ENCODE results near the gene SLITRK5. TPM values are rescaled to one million over a fixed set of nuclear protein-coding genes. Genes with fewer than 3 reads are reported as not detected.

The SLITRK5 gene
- total RNA-seq, 2 donors from 2014 or later, result 0.35 to 1.6 TPM

DNA sequence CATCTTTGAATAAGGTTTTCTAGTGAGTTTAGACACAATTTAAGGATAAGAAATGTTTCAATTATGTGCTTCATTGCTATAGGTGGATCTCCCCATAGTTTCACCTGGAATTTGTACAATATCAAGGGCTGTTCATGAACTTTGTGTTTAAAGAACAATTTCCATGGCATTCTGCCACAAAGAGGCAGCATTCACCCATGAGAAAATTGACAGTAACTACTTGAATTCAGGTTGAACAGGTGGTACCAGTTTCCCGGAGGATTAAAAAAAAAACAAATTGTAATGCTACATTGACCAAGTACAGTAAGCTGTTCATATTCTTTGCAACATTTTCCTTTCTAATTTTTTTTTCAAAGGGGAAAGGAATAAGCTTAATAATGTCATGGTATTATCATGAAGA lies 9.1 kb downstream of the SLITRK5 start:
- DNase-seq, result no peak
- no peak overlapping the region for H3K4me3 ChIP-seq (ENCODE audit: low read length)
- peaks cover 40% of the 10 kb centered on the region for H3K27me3 ChIP-seq (ENCODE audit: control insufficient read depth, insufficient read depth, low read length, poor library complexity, severe bottlenecking)
- no peak overlapping the region for H3K27ac Mint-ChIP-seq
- H3K36me3 ChIP-seq (ENCODE audit: control insufficient read depth, insufficient read depth, low read length), result no peaks in the 10 kb centered on the region
- H3K27me3 Mint-ChIP-seq (ENCODE audit: insufficient read depth), result peaks cover 57% of the 10 kb centered on the region
- WGBS, 2 experiments (ENCODE audit: insufficient coverage in 1 of 2, insufficient read length in 1 of 2), result 83 to 100% methylated on average over 1 of the region's 1 CpG
- TF ChIP-seq, protein P1, sequence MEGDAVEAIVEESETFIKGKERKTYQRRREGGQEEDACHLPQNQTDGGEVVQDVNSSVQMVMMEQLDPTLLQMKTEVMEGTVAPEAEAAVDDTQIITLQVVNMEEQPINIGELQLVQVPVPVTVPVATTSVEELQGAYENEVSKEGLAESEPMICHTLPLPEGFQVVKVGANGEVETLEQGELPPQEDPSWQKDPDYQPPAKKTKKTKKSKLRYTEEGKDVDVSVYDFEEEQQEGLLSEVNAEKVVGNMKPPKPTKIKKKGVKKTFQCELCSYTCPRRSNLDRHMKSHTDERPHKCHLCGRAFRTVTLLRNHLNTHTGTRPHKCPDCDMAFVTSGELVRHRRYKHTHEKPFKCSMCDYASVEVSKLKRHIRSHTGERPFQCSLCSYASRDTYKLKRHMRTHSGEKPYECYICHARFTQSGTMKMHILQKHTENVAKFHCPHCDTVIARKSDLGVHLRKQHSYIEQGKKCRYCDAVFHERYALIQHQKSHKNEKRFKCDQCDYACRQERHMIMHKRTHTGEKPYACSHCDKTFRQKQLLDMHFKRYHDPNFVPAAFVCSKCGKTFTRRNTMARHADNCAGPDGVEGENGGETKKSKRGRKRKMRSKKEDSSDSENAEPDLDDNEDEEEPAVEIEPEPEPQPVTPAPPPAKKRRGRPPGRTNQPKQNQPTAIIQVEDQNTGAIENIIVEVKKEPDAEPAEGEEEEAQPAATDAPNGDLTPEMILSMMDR (conservative IDR thresholded peaks at IDR 0.05), result peak; percentile 52
- peaks cover 14% of the 10 kb centered on the region for H3K4me1 Mint-ChIP-seq
- H3K9me3 Mint-ChIP-seq, result no peaks in the 10 kb centered on the region
- no peak overlapping the region for H3K27ac ChIP-seq (ENCODE audit: low read depth, low read length)
- H3K36me3 Mint-ChIP-seq (ENCODE audit: low read depth), result no peaks in the 10 kb centered on the region
- H3K9ac ChIP-seq (ENCODE audit: extremely low read depth, low read length, poor library complexity, severe bottlenecking), result no peak overlapping the region
- no peaks in the 10 kb centered on the region for H3K9me3 ChIP-seq (ENCODE audit: control insufficient read depth, low read length)
- no peak overlapping the region for H3K4me3 Mint-ChIP-seq
- H3K4me1 ChIP-seq (ENCODE audit: control insufficient read depth, insufficient read depth, low read length), result no peaks in the 10 kb centered on the region

DNA sequence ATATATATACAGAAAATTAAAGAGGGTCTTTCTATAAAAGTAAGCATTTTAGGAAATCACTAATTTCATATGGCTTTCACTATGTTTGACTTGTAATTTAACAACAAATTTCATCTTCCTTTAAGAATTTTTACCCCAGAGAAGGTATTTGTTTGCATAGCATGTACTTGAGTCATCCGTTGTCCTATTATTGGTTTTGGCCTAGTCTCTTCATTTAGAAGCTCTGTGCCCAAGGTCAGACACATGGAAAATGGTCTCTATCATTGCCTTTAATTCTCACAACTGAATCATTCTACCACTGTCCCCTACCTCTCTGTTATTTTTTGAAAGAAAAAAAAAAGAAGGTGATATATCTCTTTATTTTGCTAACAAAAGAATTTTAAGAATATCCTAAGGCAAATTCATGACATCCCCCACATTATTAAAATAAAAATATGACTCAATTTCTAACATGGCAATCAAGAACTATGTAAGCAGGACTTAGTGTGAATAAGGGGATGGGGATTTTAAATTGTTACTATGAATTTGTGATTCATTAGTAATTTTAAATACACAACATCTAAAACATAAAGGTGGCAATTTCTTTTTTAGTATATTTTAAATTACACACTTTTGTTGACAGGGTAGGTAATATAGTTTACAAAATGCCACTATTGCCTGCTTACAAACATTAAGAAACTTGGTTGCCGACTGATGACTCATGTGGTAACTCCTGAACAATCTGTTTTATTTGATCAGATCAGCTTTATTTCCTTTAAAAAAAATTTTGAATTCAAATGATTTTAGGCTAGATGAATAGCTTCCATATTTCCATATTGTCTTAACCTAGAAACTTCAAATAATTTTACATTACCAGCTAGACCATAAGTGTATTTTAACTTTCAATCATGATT lies 13.9 kb downstream of the SLITRK5 start:
- TF ChIP-seq, protein P1 (conservative IDR thresholded peaks at IDR 0.05), result no peak
- WGBS, 2 experiments (ENCODE audit: insufficient coverage in 1 of 2, insufficient read length in 1 of 2), result 95% methylated on average over 2 of the region's 2 CpGs; no CpG with 5 or more reads in 1 of the 2 experiments
- no peaks in the 10 kb centered on the region for H3K4me1 Mint-ChIP-seq
- no peaks in the 10 kb centered on the region for H3K9me3 Mint-ChIP-seq
- H3K27ac ChIP-seq (ENCODE audit: low read depth, low read length), result no peak overlapping the region
- H3K36me3 ChIP-seq (ENCODE audit: control insufficient read depth, insufficient read depth, low read length), result no peaks in the 10 kb centered on the region
- H3K27ac Mint-ChIP-seq, result no peak overlapping the region
- H3K9ac ChIP-seq (ENCODE audit: extremely low read depth, low read length, poor library complexity, severe bottlenecking), result no peak overlapping the region
- no peaks in the 10 kb centered on the region for H3K27me3 ChIP-seq (ENCODE audit: control insufficient read depth, insufficient read depth, low read length, poor library complexity, severe bottlenecking)
- H3K27me3 Mint-ChIP-seq (ENCODE audit: insufficient read depth), result peaks cover 12% of the 10 kb centered on the region
- H3K4me1 ChIP-seq (ENCODE audit: control insufficient read depth, insufficient read depth, low read length), result no peaks in the 10 kb centered on the region
- H3K9me3 ChIP-seq (ENCODE audit: control insufficient read depth, low read length), result no peaks in the 10 kb centered on the region
- DNase-seq, result no peak
- H3K4me3 ChIP-seq (ENCODE audit: low read length), result no peak overlapping the region
- no peak overlapping the region for H3K4me3 Mint-ChIP-seq
- no peaks in the 10 kb centered on the region for H3K36me3 Mint-ChIP-seq (ENCODE audit: low read depth)

DNA sequence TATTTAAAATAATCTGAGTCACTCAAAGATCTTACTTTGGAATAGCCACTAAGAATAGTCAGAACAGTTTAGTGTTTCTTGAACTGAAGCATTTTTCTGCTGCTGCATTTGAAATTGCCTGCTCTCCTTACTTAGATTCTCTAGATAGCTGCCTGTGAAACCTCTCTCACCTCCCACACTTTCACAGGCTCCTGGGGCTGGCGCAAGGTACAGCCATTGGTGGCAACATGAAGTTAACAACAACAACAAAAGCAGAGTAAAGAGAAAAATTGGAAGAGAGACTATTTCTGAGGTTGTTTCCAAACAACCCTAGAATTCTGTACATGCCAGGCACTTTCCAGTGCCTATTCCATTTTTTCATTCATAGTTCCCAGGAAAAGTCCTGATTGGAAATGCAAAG lies 25.3 kb downstream of the SLITRK5 start:
- TF ChIP-seq, protein P1 (conservative IDR thresholded peaks at IDR 0.05), result no peak
- Histone ChIP-seq H3K9me3 (ENCODE audit: control insufficient read depth, low read length) (no peaks in the 10 kb centered on the region), H3K4me1 (ENCODE audit: control insufficient read depth, insufficient read depth, low read length) (no peaks in the 10 kb centered on the region), H3K4me3 (ENCODE audit: low read length) (no peak overlapping the region), H3K27ac (ENCODE audit: low read depth, low read length) (no peak overlapping the region), H3K9ac (ENCODE audit: extremely low read depth, low read length, poor library complexity, severe bottlenecking) (no peak overlapping the region), H3K27me3 (ENCODE audit: control insufficient read depth, insufficient read depth, low read length, poor library complexity, severe bottlenecking) (no peaks in the 10 kb centered on the region), H3K36me3 (ENCODE audit: control insufficient read depth, insufficient read depth, low read length) (no peaks in the 10 kb centered on the region)
- Mint-ChIP-seq H3K36me3 (ENCODE audit: low read depth) (no peaks in the 10 kb centered on the region), H3K4me3 (no peak overlapping the region), H3K4me1 (no peaks in the 10 kb centered on the region), H3K27me3 (ENCODE audit: insufficient read depth) (no peaks in the 10 kb centered on the region), H3K9me3 (no peaks in the 10 kb centered on the region), H3K27ac (no peak overlapping the region)
- peak; percentile 55 for DNase-seq
- 100% methylated on average over 1 of the region's 1 CpG; no CpG with 5 or more reads in 1 of the 2 experiments for WGBS, 2 experiments (ENCODE audit: insufficient coverage in 1 of 2, insufficient read length in 1 of 2)

Measured in endodermal cell (in vitro differentiated cells).